Measurements from ENCODE around the gene TXNDC15.
"Not testable (repeated sequence)": the region's sequence is repeated elsewhere in the genome, so short reads cannot be mapped to it uniquely, and the experiment has no call there.

DNA sequence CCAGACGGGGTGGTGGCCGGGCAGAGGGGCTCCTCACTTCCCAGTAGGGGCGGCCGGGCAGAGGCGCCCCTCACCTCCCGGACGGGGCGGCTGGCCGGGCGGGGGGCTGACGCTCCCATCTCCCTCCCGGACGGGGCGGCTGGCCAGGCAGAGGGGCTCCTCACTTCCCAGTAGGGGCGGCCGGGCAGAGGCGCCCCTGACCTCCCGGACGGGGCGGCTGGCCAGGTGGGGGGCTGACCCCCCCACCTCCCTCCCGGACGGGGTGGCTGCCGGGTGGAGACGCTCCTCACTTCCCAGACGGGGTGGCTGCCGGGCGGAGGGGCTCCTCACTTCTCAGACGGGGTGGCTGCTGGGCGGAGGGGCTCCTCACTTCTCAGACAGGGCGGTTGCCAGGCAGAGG, 7.5 kb downstream of the TXNDC15 start:
- TF ChIP-seq, protein P1, sequence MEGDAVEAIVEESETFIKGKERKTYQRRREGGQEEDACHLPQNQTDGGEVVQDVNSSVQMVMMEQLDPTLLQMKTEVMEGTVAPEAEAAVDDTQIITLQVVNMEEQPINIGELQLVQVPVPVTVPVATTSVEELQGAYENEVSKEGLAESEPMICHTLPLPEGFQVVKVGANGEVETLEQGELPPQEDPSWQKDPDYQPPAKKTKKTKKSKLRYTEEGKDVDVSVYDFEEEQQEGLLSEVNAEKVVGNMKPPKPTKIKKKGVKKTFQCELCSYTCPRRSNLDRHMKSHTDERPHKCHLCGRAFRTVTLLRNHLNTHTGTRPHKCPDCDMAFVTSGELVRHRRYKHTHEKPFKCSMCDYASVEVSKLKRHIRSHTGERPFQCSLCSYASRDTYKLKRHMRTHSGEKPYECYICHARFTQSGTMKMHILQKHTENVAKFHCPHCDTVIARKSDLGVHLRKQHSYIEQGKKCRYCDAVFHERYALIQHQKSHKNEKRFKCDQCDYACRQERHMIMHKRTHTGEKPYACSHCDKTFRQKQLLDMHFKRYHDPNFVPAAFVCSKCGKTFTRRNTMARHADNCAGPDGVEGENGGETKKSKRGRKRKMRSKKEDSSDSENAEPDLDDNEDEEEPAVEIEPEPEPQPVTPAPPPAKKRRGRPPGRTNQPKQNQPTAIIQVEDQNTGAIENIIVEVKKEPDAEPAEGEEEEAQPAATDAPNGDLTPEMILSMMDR (conservative IDR thresholded peaks at IDR 0.05 in 1 of 2, IDR thresholded peaks at IDR 0.05 in 1 of 2; ENCODE audit: low read depth in 1 of 2, low read length in 2 of 2), result not testable (repeated sequence)
- not testable (repeated sequence) for TF ChIP-seq EZH2 (IDR thresholded peaks at IDR 0.05; ENCODE audit: low read length, missing control alignments)
